NCI-H2029 treated with DMSO at 0.1 percent for 48 hours (cell line): Measurements from ENCODE around the gene RTBDN.

Experiments used
- DNase-seq: peaks from one replicate; lab custom pipeline; 2025; lab: John Stamatoyannopoulos, UW

Gene RTBDN

GRCh38 chr19:12834566-12834943 lies at the start of gene RTBDN:
TSS of gene RTBDN (minus strand) at chr19:12834579. CDS start at chr19:12829979, 4,600 bp downstream.
- peak; percentile 12 for DNase-seq

- DNase-seq = no peak
Measured at GRCh38 chr19:12882589-12882988, 48.2 kb upstream of the RTBDN start.

- peak; percentile 88 for DNase-seq
Measured at GRCh38 chr19:12881172-12881808, 46.9 kb upstream of the RTBDN start, which contains the start of gene DNASE2. TSS of gene DNASE2 (minus strand) at chr19:12881449. CDS start at chr19:12881375, 74 bp downstream.

DNA sequence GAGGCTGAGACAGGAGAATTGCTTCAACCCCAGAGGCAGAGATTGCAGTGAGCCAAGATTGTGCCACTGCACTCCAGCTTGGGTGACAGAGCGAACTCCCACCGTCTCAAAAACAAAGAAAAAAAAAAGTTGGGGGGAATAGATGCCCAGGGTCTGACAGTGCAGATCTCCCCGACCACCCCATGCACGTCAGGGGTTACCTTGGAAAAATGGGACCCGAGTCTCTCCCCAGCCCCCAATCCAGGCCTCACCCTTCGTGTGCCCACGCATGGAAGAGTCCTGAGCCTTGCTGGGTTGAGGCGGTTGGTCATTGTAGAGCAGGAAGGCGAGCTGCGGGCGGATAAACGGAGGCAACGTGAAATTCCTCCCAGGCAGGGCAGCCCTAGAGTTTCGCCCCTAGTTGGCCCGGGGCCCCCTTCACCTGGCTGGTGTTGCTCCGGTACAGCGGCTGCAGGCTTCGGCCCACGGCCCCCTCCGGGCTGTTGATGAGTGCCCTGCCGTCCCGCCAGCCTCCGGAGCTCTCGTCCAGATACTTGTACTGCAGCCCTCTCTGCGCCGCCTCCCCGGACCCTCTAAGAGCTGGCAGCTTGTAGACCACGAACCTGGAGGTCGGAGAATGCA lies 46.3 kb upstream of the RTBDN start:
- DNase-seq = no peak

GRCh38 chr19:12875086-12875485 lies 40.7 kb upstream of the RTBDN start:
- no peak for DNase-seq

- no peak for DNase-seq
Measured at GRCh38 chr19:12873891-12874745, 39.7 kb upstream of the RTBDN start.

DNA sequence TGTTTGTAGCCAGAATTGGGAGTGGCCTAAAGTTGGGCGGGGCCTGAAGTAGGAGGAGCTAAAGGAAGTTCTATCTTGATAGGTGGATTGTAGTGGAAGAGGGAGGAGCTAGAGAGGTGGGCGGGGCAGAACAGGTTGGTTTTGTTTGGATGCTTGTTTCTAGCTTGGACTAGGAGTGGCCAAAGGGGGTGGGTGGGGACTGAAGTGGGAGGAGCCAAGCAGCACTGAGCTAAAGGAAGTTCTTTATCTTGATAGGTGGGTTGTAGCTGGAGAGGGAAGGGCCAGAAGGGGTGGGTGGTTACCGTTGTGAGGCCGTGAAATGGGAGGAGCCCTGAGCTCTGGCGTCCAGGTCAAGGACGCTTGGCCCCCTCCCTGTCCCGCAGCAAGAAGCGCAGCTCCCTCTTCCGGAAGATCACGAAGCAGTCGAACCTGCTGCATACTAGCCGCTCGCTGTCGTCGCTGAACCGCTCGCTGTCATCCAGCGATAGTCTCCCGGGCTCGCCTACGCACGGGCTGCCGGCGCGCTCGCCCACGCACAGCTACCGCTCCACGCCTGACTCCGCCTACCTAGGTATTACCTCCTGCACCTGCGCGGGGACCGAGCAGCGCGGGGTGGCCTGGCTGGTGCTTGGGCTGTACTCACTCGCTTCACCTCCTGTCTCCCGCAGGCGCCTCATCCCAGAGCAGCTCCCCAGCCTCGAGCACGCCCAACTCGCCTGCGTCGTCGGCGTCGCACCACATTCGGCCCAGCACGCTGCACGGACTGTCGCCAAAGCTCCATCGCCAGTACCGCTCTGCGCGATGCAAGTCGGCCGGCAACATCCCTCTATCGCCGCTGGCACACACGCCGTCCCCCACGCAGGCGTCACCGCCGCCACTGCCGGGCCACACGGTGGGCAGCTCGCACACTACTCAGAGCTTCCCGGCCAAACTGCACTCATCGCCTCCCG lies 38.8 kb upstream of the RTBDN start:
- DNase-seq = no peak

- no peak for DNase-seq
Measured at GRCh38 chr19:12872255-12872654, 37.9 kb upstream of the RTBDN start.

- no peak for DNase-seq
Measured at GRCh38 chr19:12871681-12872080, 37.3 kb upstream of the RTBDN start.

DNA sequence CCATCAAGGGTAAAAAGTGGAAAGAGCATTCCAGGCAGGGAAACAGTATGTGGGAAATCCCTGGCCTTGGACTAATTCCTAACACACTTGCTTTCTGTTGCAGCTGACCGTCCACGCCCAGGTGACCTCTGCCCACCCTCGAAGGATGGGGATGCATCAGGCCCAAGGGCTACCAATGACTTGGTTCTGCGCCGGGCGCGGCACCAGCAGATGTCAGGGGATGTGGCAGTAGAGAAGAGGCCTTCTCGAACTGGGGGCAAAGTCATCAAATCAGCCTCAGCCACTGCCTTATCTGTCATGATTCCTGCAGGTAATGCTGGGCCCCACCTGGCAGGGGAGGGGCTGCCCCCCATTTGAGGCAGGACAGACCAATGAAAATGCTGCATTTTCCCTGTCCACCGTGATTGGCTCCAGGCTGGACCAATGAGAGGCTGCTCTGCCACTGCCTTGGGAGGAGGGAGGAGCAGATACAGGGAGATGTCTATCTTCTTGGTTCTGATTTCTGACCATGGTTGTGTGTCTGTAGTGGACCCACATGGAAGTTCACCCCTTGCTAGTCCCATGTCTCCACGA lies 34.2 kb upstream of the RTBDN start:
- DNase-seq = no peak

- DNase-seq = peak; percentile 79
Measured at GRCh38 chr19:12867120-12868099, 33.0 kb upstream of the RTBDN start.

- no peak for DNase-seq
Measured at GRCh38 chr19:12866416-12867119, 32.2 kb upstream of the RTBDN start.

DNA sequence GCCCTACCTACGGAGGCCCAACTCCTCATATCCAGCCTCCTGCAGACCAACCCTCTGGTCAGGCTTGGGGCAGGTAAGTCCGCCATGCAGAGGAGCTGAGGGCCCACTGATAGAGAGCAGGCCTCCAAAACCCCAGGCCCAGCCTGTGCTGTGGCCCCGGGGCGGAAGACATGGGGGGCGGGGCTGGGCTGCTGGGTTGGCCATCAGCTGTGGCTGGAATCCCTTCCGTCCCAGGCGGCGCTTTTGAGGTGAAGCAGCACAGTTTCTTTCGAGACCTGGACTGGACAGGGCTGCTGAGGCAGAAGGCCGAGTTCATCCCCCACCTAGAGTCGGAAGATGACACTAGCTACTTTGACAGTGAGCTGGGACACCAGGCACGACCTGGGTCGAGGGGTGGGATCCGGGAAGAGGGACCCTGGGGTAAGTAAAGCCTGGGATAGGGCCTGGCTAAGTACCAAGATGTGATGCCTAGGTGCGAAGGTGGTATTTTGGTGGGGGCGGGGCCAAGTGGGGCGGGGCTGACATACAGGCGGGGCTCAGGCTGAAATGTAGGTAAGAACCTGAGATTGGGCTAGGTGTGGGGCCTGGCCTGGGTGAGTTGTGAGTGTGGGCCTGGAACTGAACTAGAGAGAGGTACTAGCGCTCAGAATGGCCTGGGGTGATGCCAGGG lies 31.5 kb upstream of the RTBDN start:
- no peak for DNase-seq

GRCh38 chr19:12864721-12865715 lies 30.6 kb upstream of the RTBDN start:
- DNase-seq = peak; percentile 66

- no peak for DNase-seq
Measured at GRCh38 chr19:12864143-12864542, 29.8 kb upstream of the RTBDN start.

- no peak for DNase-seq
Measured at GRCh38 chr19:12859546-12859945, 25.2 kb upstream of the RTBDN start.

GRCh38 chr19:12858041-12858928 lies 23.9 kb upstream of the RTBDN start:
- no peak for DNase-seq
